Measurements from ENCODE around the gene DEF6.

DNA sequence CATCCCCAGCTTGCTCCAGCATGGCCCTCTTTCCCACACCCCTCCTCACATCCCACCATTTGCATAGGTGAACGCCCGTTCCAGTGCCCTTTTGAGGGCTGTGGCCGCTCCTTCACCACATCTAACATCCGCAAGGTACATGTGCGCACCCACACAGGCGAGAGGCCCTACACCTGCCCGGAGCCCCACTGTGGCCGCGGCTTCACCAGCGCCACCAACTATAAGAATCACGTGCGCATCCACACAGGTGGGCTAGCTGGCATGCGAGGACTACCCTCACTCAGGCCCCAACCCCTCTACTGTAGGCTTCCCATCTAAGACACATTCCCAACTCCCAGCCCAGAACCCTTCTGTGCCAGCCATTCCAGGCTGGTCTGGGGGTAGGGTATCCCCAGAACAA, 6.1 kb upstream of the DEF6 start:
- no peak for TF ChIP-seq EZH2 (IDR thresholded peaks at IDR 0.05; ENCODE audit: insufficient read depth, low read length)
- no peak for TF ChIP-seq CTCF (IDR thresholded peaks at IDR 0.05; ENCODE audit: insufficient read depth, low read depth, low read length)
